ENCODE results near the gene TCF4. TPM values are rescaled to one million over a fixed set of nuclear protein-coding genes. Genes with fewer than 3 reads are reported as not detected.

Gene TCF4
- total and polyA plus RNA-seq, 2 of the 13 experiments (the other 11 are each of a cell fraction or from before 2014, with no cell fraction given): not detected

GRCh38 chr18:55447672-55448018 lies 140.3 kb downstream of the TCF4 start:
- TF ChIP-seq MLXIP (CRISPR knock-in tag; IDR thresholded peaks at IDR 0.05; ENCODE audit: borderline replicate concordance) (no peak), CBFB (CRISPR knock-in tag; IDR thresholded peaks at IDR 0.05) (no peak), ZNF841 (CRISPR knock-in tag; IDR thresholded peaks at IDR 0.05; ENCODE audit: borderline replicate concordance) (no peak), ZNF414 (CRISPR knock-in tag; IDR thresholded peaks at IDR 0.05) (no peak), ZNF17 (CRISPR knock-in tag; IDR thresholded peaks at IDR 0.05) (no peak), MAFF (IDR thresholded peaks at IDR 0.05; ENCODE audit: low read depth, low read length) (no peak), ZSCAN9 (CRISPR knock-in tag; IDR thresholded peaks at IDR 0.05; ENCODE audit: borderline replicate concordance) (no peak), ZNF614 (CRISPR knock-in tag; IDR thresholded peaks at IDR 0.05; ENCODE audit: borderline replicate concordance) (no peak)
- no peak for DNase-seq (ENCODE audit: low spot score)
- H3K9me3 ChIP-seq (ENCODE audit: low read length): peaks cover 12% of the 10 kb centered on the region; the same call in 1 of the 2 replicates
- in situ Hi-C loops (cut with HindIII; ENCODE audit: extremely low pct_ligation_motif_present, low pct_unique_long_range_greater_than_20kb) (no loop called here), intact Hi-C loops (cut with micrococcal nuclease; ENCODE audit: unreplicated experiment) (no loop called here)
- no TSS peak for BruUV-seq (replicated peaks)
- H3K9ac ChIP-seq (ENCODE audit: insufficient read depth, low read depth, low read length): no peak overlapping the region
- ChIA-PET CTCF (ENCODE audit: low intra/inter-chr PET ratio, low total read pairs) (no interaction called here), POLR2A (no interaction called here)
- no peak for ATAC-seq
- no peak overlapping the region for H3K27ac ChIP-seq (ENCODE audit: extremely low read length, insufficient read depth, low read length)
- H3K4me2 ChIP-seq (ENCODE audit: low read depth, low read length): no peak overlapping the region
- H3K27me3 ChIP-seq (ENCODE audit: control insufficient read depth in 1 of 2, insufficient read depth in 2 of 2, low read length in 2 of 2): no peaks in the 10 kb centered on the region
- WGBS (ENCODE audit: low lambda C conversion rate): 35% methylated on average over 3 of the region's 3 CpGs
- H3K79me2 ChIP-seq (ENCODE audit: insufficient read depth, low read length): no peaks in the 10 kb centered on the region
- no peak for FAIRE-seq
- H2AFZ ChIP-seq (ENCODE audit: low read length): no peak overlapping the region
- H3K4me3 ChIP-seq (replicated peaks in 1 of 3; ENCODE audit: insufficient read depth in 1 of 3, low read depth in 2 of 3, low read length in 3 of 3): no peak overlapping the region
- no peaks in the 10 kb centered on the region for H3K36me3 ChIP-seq (replicated peaks in 1 of 2; ENCODE audit: control insufficient read depth in 1 of 2, insufficient read depth in 2 of 2, low read length in 2 of 2)
- no peaks in the 10 kb centered on the region for H4K20me1 ChIP-seq (ENCODE audit: insufficient read depth, low read length)
- H3K4me1 ChIP-seq (ENCODE audit: insufficient read depth, low read length): no peaks in the 10 kb centered on the region

Measured in HepG2 (cell line).